Putamen (tissue), 1 donor: ENCODE data around the gene EIF4G1.

Experiments
- DNase-seq: peaks from one replicate; pipeline ENCODE4 v3.0.0-alpha.2; 2016; ENCODE audit warnings: low spot score

EIF4G1 gene

GRCh38 chr3:184352149-184352785 is 37.9 kb downstream of the EIF4G1 start:
- DNase-seq: no peak

GRCh38 chr3:184352897-184353545 is 38.6 kb downstream of the EIF4G1 start:
- no peak for DNase-seq

GRCh38 chr3:184353546-184353941 is 39.1 kb downstream of the EIF4G1 start:
- DNase-seq: no peak

- DNase-seq: no peak
Observed at GRCh38 chr3:184354121-184354728, 39.8 kb downstream of the EIF4G1 start.

GRCh38 chr3:184354754-184355153 is 40.3 kb downstream of the EIF4G1 start:
- no peak for DNase-seq

GRCh38 chr3:184355261-184356040 is 41.0 kb downstream of the EIF4G1 start:
- no peak for DNase-seq

- no peak for DNase-seq
Observed at GRCh38 chr3:184357248-184358123, 43.1 kb downstream of the EIF4G1 start.

- no peak for DNase-seq
Observed at GRCh38 chr3:184358124-184358767, 43.8 kb downstream of the EIF4G1 start.

- DNase-seq: no peak
Observed at GRCh38 chr3:184358921-184359350, 44.5 kb downstream of the EIF4G1 start.

- DNase-seq: peak; percentile 83
Observed at GRCh38 chr3:184359610-184360009, 45.2 kb downstream of the EIF4G1 start.

- no peak for DNase-seq
Observed at GRCh38 chr3:184360070-184360928, 45.9 kb downstream of the EIF4G1 start.

- DNase-seq: no peak
Observed at GRCh38 chr3:184360929-184361531, 46.6 kb downstream of the EIF4G1 start.

GRCh38 chr3:184361532-184361931 is 47.1 kb downstream of the EIF4G1 start, which contains the start of the genes CLCN2 and POLR2H:
CLCN2 (minus strand) TSS chr3:184361605; CDS start chr3:184361479, 126 bp downstream.
POLR2H (plus strand) TSS chr3:184361710; CDS start chr3:184363493, 1,783 bp downstream.
- peak; percentile 83 for DNase-seq

- DNase-seq: peak; percentile 75
Observed at GRCh38 chr3:184361932-184362667, 47.7 kb downstream of the EIF4G1 start.

- DNase-seq: peak; percentile 94
Observed at GRCh38 chr3:184362668-184363546, 48.5 kb downstream of the EIF4G1 start.

GRCh38 chr3:184366619-184367289 is 52.3 kb downstream of the EIF4G1 start:
- no peak for DNase-seq

GRCh38 chr3:184368116-184368515 is 53.7 kb downstream of the EIF4G1 start:
- no peak for DNase-seq
